Effector memory CD4-positive, alpha-beta T cell (primary cell): ENCODE data around the gene MAPT.

Source experiments
- DNase-seq, 3 donors: peaks; one replicate each; pipeline ENCODE4 v3.0.0-alpha.2; 2020
- H3K27ac ChIP-seq: 2 replicates; pipeline ENCODE4 v1.7.0; 2013; ENCODE audit warnings: mild to moderate bottlenecking, low read length, moderate library complexity; ENCODE audit not compliant: insufficient read depth, poor library complexity, severe bottlenecking
- H3K27me3 ChIP-seq: replicated peaks from 2 replicates; pipeline ENCODE4 v1.7.0; 2013; ENCODE audit warnings: mild to moderate bottlenecking, low read length; ENCODE audit not compliant: insufficient read depth, control insufficient read depth, poor library complexity, severe bottlenecking
- H3K36me3 ChIP-seq: 2 replicates; pipeline ENCODE4 v1.7.0; 2013; ENCODE audit warnings: mild to moderate bottlenecking, low read length, moderate library complexity; ENCODE audit not compliant: control insufficient read depth, insufficient read depth
- H3K4me1 ChIP-seq: 2 replicates; pipeline ENCODE4 v1.7.0; 2013; ENCODE audit warnings: low read length, mild to moderate bottlenecking; ENCODE audit not compliant: control insufficient read depth, insufficient read depth, poor library complexity, severe bottlenecking
- H3K4me3 ChIP-seq: 2 replicates; pipeline ENCODE4 v1.7.0; 2013; ENCODE audit warnings: low read length, low read depth, mild to moderate bottlenecking; ENCODE audit not compliant: insufficient read depth, poor library complexity, severe bottlenecking
- H3K9me3 ChIP-seq: 2 replicates; pipeline ENCODE4 v1.7.0; 2013; ENCODE audit warnings: mild to moderate bottlenecking, low read length, moderate library complexity; ENCODE audit not compliant: control insufficient read depth

Gene MAPT

DNA sequence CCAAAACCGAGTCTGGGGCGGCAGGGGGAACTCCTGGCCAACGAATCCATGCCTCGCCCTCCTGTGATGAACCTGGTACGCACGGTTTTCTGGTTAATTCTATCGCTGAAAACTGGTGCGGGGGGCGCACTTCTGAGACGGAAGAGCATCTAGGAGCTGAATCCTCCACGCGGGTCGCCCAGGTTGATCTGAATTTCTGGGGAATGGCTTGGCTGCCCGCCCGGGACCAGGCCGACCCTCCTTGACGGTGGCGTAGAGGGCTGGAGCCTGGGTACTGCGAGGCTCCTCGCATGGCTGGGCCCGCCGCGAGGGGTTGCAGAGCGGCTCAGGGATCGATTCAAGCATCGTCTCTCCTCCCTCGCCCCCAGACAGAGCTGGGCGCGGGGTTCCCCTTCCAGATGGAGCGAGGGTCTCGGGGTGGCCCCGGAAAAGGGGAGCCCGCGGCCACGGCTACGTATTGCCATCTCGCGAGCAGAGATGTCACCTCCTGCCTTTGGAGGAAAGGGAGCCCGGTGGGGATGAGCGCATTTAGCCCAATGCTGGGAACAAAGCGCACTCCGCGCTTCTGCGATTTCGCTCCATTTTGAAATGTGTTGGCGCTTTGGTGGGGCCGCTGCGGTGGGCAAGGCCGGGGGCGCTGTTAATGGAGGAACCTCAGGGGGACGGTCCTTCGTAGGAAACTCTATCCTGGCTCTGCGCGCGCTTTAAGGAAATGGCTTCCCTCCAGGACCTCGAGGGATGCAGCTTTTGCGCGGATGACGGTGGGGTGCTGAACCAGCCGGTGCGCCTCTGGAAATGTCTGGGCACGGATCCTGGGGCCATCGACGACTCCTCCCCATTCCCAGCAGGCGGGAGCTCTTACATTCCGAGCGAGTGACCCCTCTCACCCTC is 2.7 kb downstream of the MAPT start:
- Histone ChIP-seq H3K27ac (no peak overlapping the region), H3K4me3 (peak overlapping the region; percentile 95), H3K27me3 (peaks cover 25% of the 10 kb centered on the region), H3K4me1 (peaks cover 26% of the 10 kb centered on the region), H3K9me3 (no peaks in the 10 kb centered on the region), H3K36me3 (no peaks in the 10 kb centered on the region)
- DNase-seq, result no peak

DNA sequence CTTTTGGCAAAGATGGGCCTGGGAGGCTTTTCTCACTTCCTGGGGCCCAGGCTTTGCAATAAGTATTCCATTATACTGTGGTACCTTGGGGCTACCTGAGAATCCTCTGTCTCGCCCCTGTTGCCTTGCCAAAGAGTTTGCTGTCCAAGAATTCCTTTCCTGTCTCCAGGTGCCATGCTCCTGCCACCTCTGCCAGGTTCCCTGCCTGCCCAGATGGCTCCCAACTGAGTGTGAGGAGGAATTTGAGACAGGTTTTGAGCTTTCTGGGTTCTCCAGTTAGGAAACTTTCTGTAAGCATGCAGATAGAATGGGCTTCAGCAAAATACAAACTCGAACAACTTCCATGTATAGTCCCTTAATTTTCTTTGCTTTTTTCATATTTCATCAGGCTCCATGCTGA is 5.8 kb downstream of the MAPT start:
- DNase-seq, result no peak
- no peak overlapping the region for H3K4me3 ChIP-seq
- no peaks in the 10 kb centered on the region for H3K9me3 ChIP-seq
- H3K27ac ChIP-seq, result no peak overlapping the region
- no peaks in the 10 kb centered on the region for H3K36me3 ChIP-seq
- peaks cover 20% of the 10 kb centered on the region for H3K4me1 ChIP-seq
- peaks cover 25% of the 10 kb centered on the region for H3K27me3 ChIP-seq

DNA sequence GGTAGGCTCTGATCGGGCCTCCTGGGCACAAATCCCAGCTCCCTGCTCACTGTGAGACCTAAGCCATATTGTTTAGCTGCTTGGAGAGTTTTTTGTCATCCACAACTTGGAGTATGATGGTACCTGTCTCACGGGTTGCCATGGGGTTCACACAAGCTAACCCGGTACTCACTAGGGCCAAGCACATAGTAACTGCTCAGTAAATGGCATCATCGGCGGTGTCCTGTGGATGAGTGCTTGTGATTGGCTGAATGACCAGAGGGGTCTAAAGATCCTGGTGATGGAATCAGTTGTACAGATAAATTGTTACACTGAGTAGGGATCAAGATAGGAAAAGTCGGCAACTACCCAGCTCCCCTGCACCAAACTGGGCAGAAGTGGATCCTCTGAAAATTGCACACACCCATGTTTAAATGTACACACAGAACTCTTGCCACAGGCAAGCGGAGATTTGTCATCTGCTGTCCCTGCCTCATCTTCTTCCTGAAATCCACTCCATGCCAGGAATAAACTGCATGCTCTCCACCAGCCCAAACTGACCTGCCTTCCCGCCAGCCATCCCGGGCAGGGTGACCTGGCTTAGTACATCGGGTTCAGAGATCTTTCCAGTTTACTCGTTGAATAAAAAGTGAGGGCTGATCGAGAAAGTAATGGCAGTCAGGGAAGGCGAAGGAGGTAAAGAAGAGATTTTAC is 6.5 kb downstream of the MAPT start:
- Histone ChIP-seq H3K27ac (no peak overlapping the region), H3K36me3 (no peaks in the 10 kb centered on the region), H3K27me3 (peaks cover 25% of the 10 kb centered on the region), H3K9me3 (no peaks in the 10 kb centered on the region), H3K4me3 (no peak overlapping the region), H3K4me1 (peaks cover 17% of the 10 kb centered on the region)
- no peak for DNase-seq

DNA sequence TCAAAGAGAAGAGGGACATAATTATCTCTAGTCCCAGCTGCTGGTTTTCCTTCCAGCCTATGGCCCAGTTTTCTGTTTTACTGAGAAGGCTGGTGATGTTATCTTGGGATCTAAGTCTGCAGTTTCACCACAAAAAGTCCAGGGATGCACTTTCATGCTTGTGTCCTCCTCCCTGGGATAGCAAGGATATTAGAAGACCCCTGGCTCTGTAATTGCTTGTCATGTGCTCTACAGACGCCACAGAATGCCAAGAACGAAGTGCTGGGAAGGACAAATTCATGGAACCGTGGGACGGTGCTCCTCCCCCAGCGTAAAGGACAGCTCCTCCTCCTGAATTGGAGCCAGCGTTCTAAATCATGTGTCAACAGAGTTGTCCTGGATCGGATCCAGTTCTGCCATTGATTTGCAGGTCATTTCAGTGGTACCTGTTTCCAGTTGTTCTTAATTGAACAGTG is 8.6 kb downstream of the MAPT start:
- no peak for DNase-seq
- Histone ChIP-seq H3K9me3 (no peaks in the 10 kb centered on the region), H3K36me3 (no peaks in the 10 kb centered on the region), H3K27ac (no peak overlapping the region), H3K4me3 (no peak overlapping the region), H3K27me3 (peaks cover 12% of the 10 kb centered on the region), H3K4me1 (peaks cover 3% of the 10 kb centered on the region)

DNA sequence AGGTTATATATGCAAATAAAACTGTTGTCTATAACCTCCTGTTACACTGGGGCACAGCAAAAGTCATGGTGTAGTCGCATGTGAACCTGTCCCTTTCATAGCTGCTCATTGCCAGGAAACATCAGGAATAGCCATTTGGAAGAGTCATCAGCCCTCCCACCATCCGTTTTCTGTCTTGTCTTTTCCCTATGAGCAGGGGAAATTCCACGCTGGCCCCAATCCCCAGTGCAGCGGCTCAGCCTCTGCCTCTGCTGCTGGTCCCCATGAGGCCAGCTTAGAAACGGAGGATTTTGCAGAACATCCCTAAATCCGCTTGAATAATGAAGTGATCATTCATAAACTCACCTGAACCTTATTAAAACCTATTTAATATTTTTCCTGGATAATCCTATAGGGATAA is 10.5 kb downstream of the MAPT start:
- H3K9me3 ChIP-seq, result no peaks in the 10 kb centered on the region
- peaks cover 3% of the 10 kb centered on the region for H3K4me1 ChIP-seq
- H3K27ac ChIP-seq, result no peak overlapping the region
- no peaks in the 10 kb centered on the region for H3K36me3 ChIP-seq
- H3K4me3 ChIP-seq, result no peak overlapping the region
- no peaks in the 10 kb centered on the region for H3K27me3 ChIP-seq
- no peak for DNase-seq

DNA sequence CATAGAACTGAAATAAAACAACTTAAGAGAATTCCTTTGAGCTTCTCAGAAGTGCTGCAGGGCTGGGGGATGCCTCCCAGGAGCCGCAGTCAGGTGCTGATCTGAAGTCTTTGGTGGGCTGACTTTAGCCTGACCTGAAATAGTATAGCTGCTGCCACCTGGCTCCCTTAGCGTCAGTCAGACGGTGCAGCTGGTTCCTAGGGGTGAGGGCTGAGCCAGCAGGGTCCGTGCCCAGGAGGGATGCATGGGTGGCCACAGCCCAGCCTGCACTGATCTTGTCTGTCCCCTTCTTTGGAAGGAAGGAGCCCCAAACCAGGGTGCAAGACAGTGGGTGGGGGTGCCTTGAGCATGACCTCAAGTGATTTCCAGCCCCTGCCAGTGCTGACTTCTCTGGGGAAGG is 11.5 kb downstream of the MAPT start:
- no peak for DNase-seq
- Histone ChIP-seq H3K36me3 (no peaks in the 10 kb centered on the region), H3K27me3 (no peaks in the 10 kb centered on the region), H3K9me3 (no peaks in the 10 kb centered on the region), H3K27ac (no peak overlapping the region), H3K4me1 (peaks cover 3% of the 10 kb centered on the region), H3K4me3 (no peak overlapping the region)

DNA sequence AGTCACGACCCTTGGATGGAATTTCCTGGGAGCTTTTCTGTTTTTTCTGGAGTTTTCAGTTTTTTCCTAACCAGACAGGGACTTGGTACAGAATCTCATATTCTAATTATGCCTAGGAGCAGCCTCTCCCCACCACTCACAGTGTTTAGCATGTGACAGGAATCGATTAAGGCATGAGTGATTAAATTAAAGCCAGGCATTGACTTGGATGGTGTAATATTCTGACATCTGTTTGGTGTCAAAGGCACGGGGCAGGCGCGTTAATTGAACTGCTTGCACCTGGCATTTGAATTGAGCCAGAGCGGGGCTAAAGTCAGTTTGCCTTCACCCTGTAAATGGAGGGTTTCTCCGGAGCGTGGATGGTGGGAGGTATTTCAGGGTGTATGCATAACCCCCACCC is 11.9 kb downstream of the MAPT start:
- no peaks in the 10 kb centered on the region for H3K9me3 ChIP-seq
- H3K36me3 ChIP-seq, result no peaks in the 10 kb centered on the region
- no peak overlapping the region for H3K27ac ChIP-seq
- no peak overlapping the region for H3K4me3 ChIP-seq
- no peak for DNase-seq
- no peaks in the 10 kb centered on the region for H3K27me3 ChIP-seq
- H3K4me1 ChIP-seq, result peaks cover 3% of the 10 kb centered on the region

DNA sequence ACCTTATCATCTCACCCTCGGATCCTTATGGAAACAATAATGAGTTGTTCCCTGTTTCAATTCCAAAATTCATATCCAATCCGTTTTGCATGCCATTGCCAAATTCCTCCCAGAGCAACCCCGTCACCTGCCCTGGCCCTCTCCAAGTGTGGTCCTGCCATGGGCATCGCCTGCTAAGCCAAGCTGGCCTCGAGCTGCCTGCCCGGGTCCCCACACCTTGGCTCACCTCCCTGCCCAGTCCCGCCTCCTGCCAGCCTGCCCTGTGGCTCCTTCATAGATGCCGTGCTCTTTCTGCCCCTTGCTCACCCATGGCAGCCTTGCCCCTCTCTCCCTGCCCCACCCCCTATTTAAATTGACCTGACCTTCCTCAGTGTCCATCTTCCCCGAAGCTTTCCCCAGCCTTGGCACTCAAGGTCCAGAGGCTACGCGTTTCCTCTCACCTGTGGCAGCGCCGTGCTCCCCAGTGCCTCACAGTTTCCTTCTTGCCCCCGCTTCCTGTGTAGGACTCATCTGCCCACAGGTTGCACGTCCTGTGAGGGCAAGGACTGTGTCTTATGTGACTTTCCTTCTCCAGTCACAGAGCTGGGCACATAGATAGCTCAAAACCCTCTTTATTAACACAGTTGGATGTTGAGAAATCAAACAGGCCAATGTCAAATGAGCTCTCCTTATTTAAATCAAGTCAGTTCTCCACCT is 12.7 kb downstream of the MAPT start:
- H3K27me3 ChIP-seq, result no peaks in the 10 kb centered on the region
- no peak overlapping the region for H3K4me3 ChIP-seq
- H3K27ac ChIP-seq, result no peak overlapping the region
- no peaks in the 10 kb centered on the region for H3K9me3 ChIP-seq
- no peak for DNase-seq
- H3K36me3 ChIP-seq, result no peaks in the 10 kb centered on the region
- H3K4me1 ChIP-seq, result peaks cover 3% of the 10 kb centered on the region

DNA sequence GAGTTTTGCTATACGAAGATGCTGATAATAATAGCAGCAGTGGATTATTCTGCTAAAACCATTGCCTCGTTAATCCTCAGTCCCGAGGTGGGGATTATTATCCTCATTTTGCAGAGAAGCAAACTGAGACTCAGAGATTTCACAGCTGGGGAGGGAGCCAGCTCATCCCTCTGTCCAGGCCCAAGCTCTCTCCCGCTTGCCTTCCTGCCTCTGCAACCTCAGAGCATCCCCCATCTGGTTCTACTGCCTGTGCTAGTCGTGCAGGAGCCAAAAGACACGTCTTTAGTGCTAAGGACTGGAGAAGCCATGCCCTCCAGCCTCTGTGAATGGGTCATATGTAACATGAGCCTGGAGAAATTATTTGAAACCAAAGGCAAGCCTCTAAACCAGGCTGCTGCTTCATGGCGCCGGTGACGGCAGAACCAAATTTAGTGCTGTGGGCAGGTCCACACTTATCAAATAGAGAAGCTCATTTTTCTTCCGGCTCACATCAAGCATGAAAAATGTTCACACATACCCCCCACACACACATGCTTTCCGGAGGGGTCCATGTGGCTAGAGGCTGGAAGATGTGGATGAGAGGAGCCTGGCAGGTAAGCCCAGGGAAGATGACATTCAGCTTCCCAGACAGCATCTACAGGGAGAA is 13.5 kb downstream of the MAPT start:
- no peaks in the 10 kb centered on the region for H3K27me3 ChIP-seq
- H3K9me3 ChIP-seq, result no peaks in the 10 kb centered on the region
- DNase-seq, result no peak
- no peak overlapping the region for H3K4me3 ChIP-seq
- no peak overlapping the region for H3K27ac ChIP-seq
- no peaks in the 10 kb centered on the region for H3K36me3 ChIP-seq
- peaks cover 3% of the 10 kb centered on the region for H3K4me1 ChIP-seq
